OCI-LY1 (cell line): ENCODE results near the gene PNMA6A.
"Not testable (repeated sequence)": the region's sequence is repeated elsewhere in the genome, so short reads cannot be mapped to it uniquely, and the experiment has no call there.

Experiments used
- EZH2 ChIP-seq: fragments of 200-600 bp; sonication (generic), shearing (Covaris generic); IDR thresholded peaks from 2 replicates; pipeline ENCODE4 v1.8.0; 2017; ENCODE audit warnings: borderline replicate concordance, mixed run types, mild to moderate bottlenecking, antibody characterized with exemption, low read length, moderate library complexity, mixed read lengths
- TF ChIP-seq, protein P1 (sequence below): fragments of 200-600 bp; sonication (generic), shearing (Covaris generic); IDR thresholded peaks from 2 replicates; pipeline ENCODE4 v1.5.1; 2017; ENCODE audit warnings: mild to moderate bottlenecking, antibody characterized with exemption, low read length, moderate library complexity, mixed read lengths

DNA sequence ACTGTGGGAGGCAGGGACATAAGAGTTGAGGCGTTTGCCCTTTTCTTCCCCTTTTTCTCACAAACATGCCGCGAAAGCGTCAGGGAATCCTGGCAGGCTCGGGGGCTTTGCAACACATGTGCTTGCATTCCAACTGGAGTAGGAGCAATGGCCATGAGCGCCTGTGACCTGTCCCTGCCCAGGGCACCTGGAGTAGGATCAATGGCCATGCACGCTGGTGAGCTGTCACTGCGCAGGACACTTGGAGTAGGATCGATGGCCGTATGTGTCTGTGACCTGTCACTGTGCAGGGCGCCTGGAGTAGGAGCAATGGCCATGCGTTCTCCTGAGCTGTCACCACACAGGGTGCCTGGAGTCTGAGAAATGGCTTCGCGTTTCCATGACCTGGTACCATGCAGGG is 51.2 kb downstream of the PNMA6A start:
- TF ChIP-seq, protein P1, sequence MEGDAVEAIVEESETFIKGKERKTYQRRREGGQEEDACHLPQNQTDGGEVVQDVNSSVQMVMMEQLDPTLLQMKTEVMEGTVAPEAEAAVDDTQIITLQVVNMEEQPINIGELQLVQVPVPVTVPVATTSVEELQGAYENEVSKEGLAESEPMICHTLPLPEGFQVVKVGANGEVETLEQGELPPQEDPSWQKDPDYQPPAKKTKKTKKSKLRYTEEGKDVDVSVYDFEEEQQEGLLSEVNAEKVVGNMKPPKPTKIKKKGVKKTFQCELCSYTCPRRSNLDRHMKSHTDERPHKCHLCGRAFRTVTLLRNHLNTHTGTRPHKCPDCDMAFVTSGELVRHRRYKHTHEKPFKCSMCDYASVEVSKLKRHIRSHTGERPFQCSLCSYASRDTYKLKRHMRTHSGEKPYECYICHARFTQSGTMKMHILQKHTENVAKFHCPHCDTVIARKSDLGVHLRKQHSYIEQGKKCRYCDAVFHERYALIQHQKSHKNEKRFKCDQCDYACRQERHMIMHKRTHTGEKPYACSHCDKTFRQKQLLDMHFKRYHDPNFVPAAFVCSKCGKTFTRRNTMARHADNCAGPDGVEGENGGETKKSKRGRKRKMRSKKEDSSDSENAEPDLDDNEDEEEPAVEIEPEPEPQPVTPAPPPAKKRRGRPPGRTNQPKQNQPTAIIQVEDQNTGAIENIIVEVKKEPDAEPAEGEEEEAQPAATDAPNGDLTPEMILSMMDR, result not testable (repeated sequence)
- not testable (repeated sequence) for TF ChIP-seq EZH2
